GM19238 (cell line): Measurements from ENCODE around the gene SIRT7.
"Not testable (repeated sequence)": the region's sequence is repeated elsewhere in the genome, so short reads cannot be mapped to it uniquely, and the experiment has no call there.

Experiments
- DNase-seq: peaks from one replicate; pipeline ENCODE4 v3.0.0; 2011; ENCODE audit warnings: low spot score; ENCODE audit not compliant: insufficient read length

Gene SIRT7

DNA sequence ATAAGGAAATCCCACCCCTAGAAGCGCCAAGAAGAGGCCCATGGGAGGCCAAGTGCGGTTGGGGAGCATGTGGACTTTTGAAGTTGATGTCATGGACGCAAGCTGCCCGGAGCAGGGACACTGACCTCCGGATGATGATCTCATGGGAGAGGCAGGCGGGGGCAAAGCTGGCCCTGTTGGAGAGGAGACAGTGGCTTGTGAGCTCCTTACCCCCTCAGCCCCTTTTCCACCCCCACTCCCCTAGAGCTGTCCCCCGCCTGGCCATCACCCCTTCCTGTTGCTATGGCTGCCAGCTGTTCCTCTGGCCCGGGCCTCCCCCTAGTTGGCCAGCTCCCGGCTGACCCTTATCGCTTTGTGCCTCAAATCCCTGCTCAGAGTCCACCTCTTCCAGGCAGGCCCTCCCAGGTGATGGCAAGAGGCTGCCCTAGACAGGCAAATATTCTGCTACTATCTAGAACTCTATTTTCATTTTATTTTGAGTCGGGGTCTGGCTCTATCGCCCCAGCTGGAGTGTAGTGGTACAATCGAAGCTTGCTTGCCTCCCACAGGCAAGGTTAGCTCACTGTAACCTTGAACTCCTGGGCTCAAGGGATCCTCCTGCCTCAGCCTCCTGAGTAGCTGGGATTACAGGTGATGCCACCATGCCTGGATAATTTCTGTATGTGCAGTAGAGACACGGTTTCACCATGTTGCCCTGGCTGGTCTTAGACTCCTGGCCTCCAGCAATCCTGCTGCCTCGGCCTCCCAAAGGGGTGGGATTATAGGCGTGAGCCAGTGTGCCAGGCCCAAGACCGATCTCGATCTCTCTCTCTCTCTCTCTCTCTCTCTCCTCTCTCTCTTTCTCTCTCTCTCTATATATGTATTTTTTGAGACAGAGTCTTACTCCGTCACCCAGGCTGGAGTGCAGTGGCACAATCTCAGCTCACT lies 36.4 kb upstream of the SIRT7 start:
- no peak for DNase-seq

DNA sequence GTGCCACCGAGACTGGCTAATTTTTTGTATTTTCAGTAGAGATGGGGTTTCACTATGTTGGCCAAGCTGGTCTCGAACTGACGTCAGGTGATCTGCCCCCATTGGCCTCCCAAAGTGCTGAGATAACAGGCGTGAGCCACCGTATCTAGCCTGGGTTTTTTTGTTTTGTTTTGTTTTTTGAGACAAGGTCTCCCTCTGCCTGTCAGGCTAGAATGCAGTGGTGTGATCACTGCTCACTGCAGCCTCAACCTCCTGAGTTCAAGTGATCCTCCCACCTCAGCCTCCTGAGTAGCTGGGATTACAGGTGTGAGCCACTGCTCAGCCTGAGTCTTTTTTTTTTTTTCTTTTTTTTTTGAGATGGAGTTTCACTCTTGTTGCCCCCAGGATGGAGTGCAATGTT lies 35.5 kb upstream of the SIRT7 start:
- DNase-seq: not testable (repeated sequence)

DNA sequence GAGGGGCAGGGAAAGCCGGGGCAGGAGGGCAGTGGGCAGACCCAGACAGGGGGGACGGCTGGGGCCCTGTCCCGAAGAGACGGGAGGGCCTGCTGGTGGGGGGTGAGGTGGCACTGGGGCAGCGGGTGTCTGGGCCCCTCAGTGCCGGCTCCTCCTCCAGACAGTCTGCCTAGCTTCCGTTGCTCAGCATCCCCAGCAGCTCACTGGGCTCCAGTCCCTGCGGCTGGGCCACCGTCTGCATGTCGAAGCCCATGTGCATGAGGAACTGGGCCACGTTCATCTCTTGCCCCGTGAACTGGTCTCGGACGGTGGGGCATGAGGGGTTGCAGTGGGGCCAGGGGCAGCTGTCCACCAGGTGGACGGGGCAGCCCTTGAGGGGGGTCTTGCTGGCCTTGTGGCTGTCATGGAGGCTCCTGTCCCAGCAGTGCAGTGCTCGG lies 34.8 kb upstream of the SIRT7 start:
- DNase-seq: no peak

DNA sequence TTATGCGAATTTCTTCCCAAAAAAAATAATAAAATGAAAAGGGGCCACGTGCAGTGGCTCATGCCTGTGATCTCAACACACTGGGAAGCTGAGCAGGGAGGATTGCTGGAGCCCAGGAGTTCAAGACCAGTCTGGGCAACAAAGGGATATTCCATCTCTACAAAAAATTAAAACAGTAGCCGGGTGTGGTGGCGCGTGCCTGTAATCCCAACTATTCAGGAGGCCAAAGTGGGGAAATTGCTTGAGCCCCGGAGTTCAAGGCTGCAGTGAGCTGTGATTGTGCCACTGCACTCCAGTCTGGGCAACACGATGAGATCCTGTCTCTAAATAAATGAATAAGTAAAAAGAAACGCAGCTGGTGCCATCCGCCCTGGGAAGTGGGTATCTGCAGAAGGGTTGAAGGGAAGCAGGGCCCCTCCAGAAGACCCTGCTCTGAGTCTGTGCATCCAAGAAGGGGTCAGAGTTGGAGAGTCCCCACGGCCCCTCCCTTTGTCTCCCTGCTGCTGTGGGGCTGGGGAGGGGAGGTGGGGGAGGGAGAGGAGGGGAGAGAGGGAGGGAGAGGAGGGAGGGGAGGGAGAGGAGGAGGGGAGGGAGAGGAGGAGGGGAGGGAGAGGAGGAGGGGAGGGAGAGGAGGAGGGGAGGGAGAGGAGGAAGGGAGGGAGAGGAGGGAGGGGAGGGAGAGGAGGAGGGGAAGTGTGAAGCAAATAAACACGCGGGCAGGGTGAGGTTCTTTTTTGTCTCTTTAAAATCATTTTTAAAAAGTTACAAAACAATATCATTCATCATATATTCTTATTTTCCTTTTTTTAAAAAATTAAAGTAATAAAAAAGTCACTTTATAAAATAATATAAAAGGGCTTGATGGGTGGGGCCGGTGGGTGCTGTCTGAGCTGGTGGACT lies 34.1 kb upstream of the SIRT7 start:
- DNase-seq: no peak

DNA sequence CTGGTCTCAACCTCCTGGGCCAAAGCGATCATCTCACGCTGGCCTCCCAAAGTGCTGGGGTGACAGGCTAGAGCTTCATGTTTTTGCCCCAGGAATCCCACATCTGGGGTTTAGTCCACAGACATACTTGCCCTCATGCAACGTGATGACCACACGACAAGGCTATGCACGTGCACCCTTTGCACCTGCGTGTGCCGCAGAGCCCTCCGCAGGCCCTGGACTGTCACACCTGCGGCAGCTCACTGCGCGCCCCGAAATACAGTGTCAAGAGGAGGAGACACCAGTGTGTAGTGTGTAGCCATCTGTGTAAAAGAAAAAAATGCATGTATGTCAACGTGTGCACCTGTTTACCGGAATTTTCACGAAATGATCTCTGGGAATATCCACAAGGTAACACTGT lies 32.5 kb upstream of the SIRT7 start:
- no peak for DNase-seq

DNA sequence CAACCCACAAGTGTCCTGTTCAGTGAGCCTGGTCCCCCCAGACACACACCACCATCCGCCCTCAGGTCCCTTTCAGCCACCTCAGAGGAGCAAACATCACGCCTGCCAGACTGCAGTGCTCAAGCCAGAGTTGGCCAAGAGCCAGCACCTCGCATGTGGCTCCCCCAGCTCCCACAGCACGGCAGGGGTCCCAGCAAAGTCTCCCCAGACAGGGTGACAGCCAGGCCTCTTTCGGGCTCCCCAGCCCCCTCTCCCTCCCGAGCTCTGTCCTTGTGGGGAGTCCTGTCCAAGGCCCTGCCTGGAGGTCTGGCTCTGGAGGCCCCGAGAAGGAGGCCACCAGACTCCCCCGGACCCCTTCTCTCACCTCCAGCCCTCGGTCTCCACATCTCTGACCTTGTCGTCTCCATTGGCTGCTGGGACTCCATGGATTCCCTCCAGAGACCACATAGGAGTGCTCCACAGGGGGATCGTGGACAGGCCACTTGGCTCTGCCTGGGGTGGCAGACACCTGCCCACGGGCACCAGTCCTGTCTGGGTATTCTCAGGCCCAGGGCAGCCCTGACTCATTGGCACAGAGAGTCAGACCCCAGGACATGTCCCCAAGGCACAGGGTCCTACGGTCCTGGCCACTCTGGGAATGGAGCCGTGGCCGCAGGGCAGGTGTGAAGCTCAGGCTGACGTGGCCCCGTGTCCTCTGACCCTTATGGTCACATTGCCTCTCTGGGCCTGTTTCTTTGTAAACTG lies 30.8 kb upstream of the SIRT7 start:
- DNase-seq: no peak

DNA sequence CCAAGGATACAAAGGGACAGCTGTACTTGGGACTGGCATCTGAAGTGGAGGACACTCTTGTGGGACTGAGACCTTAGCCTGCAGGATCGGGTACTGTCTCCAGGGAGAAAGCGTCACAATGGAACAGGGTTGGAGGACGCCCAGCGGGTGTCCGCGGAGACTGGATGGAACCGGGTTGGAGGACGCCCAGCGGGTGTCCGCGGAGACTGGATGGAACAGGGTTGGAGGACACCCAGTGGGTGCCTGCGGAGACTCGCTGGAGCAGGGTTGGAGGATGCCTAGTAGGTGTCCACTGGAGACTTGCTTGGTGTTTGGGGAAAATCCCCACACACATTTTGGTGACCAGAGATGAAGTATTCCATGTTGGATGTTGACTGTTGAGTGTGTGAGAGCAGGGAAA lies 29.2 kb upstream of the SIRT7 start, which contains the start of gene MYADML2:
TSS of gene MYADML2 (minus strand) at position 45 of the 400 bp plus-strand sequence. CDS start 5,492 bp downstream, outside the sequence.
- no peak for DNase-seq

DNA sequence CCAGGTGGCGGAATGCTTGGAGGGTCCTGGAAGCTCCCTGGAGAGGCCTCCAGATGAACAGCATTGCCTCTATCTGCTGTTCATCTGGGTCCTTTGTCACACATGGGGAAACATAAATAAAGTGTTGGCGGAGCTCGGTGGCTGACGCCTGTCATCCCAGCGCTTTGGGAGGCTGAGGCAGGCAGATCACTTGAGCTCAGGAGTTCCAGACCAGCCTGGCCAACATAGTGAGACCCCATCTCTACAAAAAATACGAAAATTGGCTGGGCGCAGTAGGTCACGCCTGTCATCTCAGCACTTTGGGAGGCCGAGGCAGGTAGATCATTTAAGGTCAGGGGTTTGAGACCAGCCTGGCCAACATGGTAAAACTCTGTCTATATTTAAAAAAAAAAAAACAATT lies 26.9 kb upstream of the SIRT7 start:
- DNase-seq: no peak

DNA sequence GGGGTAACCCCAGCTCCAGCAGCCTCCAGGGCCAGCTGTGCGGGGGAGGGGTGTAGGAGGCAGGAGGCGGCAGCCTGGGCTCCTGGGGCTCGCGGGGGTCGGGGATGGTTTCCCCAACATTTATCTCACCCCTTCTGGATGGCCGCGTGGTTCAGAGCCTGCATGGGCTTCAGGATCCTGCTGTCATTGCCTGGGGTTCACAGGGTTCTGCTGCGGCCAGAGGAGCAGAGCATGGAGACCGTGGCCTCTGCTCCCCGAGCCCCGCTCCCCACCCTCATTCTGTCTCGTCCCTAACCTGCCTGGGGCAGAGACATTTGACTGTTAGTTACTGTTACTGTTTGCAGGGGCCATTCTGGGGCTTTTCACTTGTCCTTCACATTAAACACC lies 24.2 kb upstream of the SIRT7 start:
- no peak for DNase-seq

DNA sequence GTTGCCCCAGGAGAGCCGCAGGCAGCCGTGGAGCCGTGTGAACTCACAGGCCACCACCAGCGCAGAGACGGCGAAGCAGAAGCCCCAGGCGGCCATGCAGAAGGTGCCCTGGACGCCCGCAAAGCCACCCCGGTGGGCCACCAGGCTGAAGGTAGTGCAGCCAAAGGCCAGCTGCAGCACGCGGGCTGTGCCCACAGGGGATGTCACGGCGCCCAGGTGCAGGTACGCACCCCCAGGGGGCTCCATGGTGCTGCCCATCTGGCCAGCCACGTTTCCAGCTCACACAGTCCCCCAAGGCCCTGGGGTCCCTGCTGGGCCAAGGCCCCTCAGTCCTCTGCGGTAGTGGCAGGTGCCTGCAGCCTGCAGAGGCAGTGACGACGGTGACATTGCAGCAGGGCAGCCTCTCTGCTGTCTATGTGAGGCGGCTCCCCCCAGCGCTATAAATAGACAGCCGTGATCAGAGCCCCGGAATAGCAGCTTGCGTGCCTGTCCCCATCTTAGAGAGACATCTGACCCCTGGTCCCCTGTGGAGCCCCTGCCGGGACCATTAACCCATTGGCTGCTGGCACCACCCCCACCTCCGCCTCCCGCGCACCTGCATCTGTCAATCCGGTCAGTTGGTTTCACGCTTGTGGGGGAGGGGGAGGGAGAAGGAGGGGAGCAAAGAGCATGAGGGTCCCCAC lies 23.6 kb upstream of the SIRT7 start:
- no peak for DNase-seq

DNA sequence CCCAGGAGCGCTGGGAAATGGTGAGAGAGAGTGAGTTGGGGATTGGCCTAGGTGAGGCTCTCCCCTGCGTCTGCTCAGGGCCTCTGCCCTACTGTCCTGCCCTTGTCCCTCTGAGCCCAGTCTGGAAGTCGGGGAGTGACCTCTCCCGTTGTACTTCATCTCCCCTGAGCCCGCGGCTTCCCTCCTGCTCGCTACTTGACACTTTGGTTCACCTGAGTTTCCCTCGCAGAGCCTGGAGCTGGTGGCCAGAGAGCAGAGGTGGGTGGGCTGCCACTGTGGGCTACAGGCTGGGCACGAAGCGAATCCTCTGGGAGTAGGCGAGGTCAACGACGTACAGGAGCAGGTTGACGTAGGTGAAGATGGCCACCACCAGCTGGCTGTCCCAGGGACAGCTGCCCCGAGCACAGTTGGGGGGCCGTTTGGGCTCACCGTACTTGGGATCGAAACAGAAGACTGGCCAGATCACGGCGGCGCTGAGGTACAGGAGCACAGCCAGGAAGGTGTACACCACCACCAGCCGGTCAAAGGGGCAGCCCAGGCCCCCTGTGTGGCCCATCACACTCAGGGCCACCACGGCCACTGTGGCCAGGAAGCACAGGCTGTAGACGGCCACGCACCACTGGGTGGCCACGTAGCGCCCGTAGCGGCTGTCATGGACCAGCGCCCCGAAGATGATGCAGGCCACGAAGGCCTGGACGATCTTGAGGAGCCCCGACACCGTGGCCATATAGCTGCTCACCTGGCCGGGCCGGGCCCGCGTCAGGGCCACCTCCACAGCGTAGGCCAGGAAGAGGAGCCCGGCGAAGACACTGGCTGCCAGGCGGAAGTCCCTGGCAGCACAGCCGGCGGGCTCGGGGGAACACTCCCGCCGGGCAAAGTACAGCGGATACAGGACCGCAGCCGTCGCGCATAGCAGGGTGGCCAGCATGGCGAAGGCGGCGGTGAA lies 22.8 kb upstream of the SIRT7 start:
- DNase-seq: no peak

DNA sequence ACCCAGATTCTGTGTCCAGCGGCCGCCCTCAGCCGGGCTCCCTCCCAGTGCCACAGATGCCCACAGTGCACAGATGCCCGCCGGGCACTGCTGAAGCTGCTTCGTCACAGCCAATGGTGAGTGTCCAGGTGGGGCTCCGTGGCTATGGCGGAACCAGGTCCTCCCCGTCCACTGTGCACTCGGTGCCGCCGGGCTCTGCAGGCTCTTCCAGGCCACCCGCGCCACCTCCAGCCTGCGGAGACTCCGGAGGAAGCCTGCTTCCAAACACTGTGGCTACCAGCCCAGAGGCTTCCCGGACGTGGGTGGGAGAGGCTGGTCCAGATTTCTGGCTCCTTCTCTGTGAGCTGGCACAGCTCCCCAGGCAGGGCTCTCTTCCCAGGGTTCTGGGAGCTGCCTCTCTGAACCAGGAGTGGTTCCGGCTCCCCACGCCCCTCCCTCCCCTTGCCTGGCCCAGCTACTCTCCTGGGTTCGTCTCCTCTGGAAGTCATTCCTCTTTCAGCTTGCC lies 22.0 kb upstream of the SIRT7 start:
- no peak for DNase-seq

DNA sequence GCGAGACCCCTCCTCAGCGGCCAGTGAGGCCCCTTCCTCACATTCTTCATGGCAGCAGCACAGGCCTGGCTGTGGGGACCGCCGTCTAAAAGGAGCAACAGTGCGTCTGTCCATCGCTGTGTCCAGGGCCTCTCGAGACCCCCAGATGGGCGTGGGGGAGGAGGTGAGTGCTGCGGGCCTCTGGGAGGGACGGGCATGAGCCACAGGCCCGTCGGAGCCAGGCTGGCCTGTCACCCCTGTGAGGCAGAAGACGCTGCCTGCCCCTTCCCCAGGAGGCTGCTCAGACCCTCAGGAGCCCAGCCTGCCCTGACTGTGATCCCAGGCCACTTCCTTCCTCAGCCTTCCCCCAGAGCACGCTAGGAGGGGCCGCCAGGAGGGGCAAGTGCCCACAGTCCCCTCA lies 21.2 kb upstream of the SIRT7 start:
- no peak for DNase-seq

DNA sequence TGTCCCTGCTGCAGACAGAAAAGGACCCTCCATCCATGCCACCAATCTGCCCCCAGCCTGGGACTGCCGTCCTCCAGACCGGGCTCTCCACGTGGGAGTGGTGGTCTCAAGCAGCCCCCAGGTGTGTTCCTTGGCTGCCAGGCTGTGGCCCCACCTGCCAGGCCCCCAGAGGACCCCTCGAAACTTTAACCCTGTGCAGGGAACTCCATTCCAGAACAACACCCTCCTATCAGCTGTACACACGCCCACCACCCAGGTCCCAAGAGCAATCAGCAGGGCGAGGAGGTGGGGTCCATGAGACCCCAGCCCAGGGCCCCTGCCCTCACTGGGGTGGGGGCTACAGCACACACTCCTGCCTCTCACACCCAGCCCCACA lies 17.7 kb upstream of the SIRT7 start:
- no peak for DNase-seq

DNA sequence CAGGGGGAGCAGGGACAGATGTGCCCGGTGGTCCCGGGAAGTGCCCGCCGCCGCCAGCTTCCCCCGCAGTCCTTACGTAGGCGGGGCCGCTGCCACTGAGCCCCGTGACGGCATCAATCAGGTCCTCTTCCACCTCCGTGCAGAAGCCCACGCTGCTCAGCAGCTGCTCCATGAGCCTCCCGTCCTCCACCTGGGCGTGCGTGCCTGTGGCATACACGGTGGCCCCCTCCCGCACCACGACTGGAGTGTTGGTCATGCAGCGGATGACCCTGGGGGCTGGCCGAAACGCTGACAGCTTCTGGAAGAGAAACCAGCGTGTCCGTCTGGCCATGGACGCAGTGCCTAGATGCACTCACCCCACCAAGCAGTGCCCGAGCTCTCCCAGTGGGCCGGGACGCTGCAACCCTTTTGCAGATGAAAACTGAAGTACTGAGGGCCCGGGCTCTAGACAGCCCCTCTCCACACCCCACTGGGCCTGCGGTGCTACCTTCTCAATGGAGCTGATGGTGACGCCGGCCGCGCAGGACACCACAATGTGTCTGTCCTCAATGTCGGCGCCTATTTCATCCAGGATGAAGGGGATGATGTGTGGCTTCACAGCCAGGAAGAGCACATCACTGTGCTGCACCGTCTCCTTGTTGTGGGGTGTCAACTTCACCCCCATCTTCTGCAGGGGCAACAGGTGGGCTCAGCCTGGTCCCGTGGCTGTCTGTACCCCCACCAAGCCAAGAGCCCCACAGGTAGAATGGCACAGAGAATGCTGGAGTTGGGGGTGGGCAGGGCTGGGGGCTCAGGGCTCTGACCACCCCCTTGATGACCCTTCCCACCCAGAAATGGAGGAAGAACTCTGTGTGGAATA lies 17.1 kb upstream of the SIRT7 start:
- DNase-seq: no peak

DNA sequence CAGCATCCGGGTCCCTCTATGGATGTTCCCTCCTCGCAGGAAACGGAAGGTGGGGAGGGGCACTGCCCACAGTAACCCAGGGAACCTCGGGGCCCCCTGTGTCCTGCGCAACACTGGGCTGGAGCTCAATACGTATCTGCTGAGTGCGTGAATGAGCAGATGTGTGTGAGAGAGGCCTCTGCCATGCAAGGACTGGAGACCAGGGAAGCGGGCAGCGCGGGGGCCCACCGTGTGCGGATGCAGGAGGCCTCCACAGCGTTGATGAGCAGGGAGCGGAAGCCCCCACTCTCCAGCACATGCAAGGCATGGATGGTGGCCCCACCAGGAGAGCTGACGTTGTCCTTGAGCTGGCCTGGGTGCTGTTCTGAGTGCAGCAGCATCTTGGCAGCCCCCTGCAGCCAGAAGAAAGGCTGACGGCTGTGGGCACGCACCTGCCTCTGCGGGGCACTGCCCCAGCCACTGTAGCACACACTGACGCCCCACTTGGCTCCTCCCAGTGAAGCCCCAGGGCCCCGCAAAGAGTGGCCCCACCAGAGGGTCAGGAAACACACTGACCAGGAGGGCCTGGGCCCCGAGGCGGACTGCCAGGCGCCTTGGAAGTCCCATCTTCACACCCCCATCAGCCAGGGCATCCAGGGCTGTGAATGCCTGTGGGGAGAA lies 16.3 kb upstream of the SIRT7 start:
- no peak for DNase-seq

DNA sequence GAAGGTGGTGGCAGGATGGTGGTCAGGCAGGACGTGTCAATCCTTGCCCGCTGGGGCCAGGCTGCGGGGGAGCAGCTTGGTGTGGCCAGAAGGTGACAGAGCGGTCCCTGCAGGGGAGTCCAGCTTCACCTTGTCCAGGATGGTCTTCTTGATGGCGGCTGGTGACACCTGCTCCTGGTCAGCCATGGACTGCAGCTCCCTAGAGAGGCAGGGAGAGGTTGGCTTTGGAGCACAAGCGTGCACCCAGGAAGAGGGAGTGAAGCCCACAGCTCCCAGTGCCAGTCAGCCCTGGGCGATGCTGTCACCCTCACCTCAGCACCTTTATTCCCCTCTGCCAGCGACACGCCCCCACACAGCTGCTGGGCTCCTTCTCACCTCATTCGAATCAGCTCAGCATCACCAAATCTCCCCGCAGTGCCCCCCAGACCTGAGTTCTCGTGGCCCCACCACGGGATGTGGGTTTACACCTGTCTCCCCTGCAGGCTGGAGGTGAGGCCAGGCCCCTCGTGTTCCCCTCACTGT lies 15.3 kb upstream of the SIRT7 start:
- DNase-seq: no peak
